NCI-H1694 treated with DMSO at 0.1 percent for 48 hours (cell line): ENCODE results near the gene PCMT1.
"Not testable (repeated sequence)": the region's sequence is repeated elsewhere in the genome, so short reads cannot be mapped to it uniquely, and the experiment has no call there.

Source experiments
- DNase-seq: peaks from one replicate; lab custom pipeline; 2025; lab: John Stamatoyannopoulos, UW

Gene PCMT1

GRCh38 chr6:149749594-149750135, at the start of gene PCMT1:
Gene PCMT1, plus strand, starts transcription at chr6:149749741. Its CDS starts 161 bp downstream, at chr6:149749902.
- peak; percentile 53 for DNase-seq

GRCh38 chr6:149701714-149702113, 47.8 kb upstream of the PCMT1 start:
- no peak for DNase-seq

- no peak for DNase-seq
Observed at GRCh38 chr6:149711711-149712110, 37.8 kb upstream of the PCMT1 start.

- no peak for DNase-seq
Observed at GRCh38 chr6:149714442-149714841, 35.1 kb upstream of the PCMT1 start.

- no peak for DNase-seq
Observed at GRCh38 chr6:149716181-149716963, 33.2 kb upstream of the PCMT1 start.

- DNase-seq: no peak
Observed at GRCh38 chr6:149717255-149717587, 32.3 kb upstream of the PCMT1 start.

- DNase-seq: peak; percentile 55
Observed at GRCh38 chr6:149717588-149718458, 31.7 kb upstream of the PCMT1 start, which contains the start of gene LATS1. Gene LATS1, minus strand, starts transcription at chr6:149718101. Its CDS starts 15,975 bp downstream, at chr6:149702126.

GRCh38 chr6:149719531-149719930, 30.0 kb upstream of the PCMT1 start:
- DNase-seq: no peak

GRCh38 chr6:149723262-149723661, 26.3 kb upstream of the PCMT1 start:
- no peak for DNase-seq

- peak; percentile 24 for DNase-seq
Observed at GRCh38 chr6:149723771-149724417, 25.6 kb upstream of the PCMT1 start.

GRCh38 chr6:149725785-149726184, 23.8 kb upstream of the PCMT1 start:
- no peak for DNase-seq

GRCh38 chr6:149727793-149728498, 21.6 kb upstream of the PCMT1 start:
- no peak for DNase-seq

GRCh38 chr6:149728499-149729234, 20.9 kb upstream of the PCMT1 start:
- DNase-seq: no peak

GRCh38 chr6:149729824-149730223, 19.7 kb upstream of the PCMT1 start:
- DNase-seq: no peak

GRCh38 chr6:149733089-149733720, 16.3 kb upstream of the PCMT1 start:
- no peak for DNase-seq

GRCh38 chr6:149734915-149735314, 14.6 kb upstream of the PCMT1 start:
- DNase-seq: no peak

GRCh38 chr6:149745252-149745651, 4.3 kb upstream of the PCMT1 start:
- DNase-seq: not testable (repeated sequence)

- peak; percentile 85 for DNase-seq
Observed at GRCh38 chr6:149746147-149746946, 3.2 kb upstream of the PCMT1 start, which contains the start of gene NUP43. Gene NUP43, minus strand, starts transcription at chr6:149746529. Its CDS starts 34 bp downstream, at chr6:149746495.

GRCh38 chr6:149749082-149749593, 403 bp upstream of the PCMT1 start:
- DNase-seq: not testable (repeated sequence)
